Measurements from ENCODE around the gene PTPRZ1. TPM values are rescaled to one million over a fixed set of nuclear protein-coding genes. Genes with fewer than 3 reads are reported as not detected.

The PTPRZ1 gene
- total and polyA plus RNA-seq, 10 of the 15 experiments (the other 5 are each of a cell fraction or from before 2014, with no cell fraction given): 0.05 to 0.21 (median 0.11) TPM; not detected in 7

- no peak for TF ChIP-seq CBX3 (IDR thresholded peaks at IDR 0.05; ENCODE audit: borderline replicate concordance, low read depth)
- no peak for TF ChIP-seq LARP7 (IDR thresholded peaks at IDR 0.05)
- TF ChIP-seq SP1 (IDR thresholded peaks at IDR 0.05; ENCODE audit: low read depth, low read length): no peak
- no peak for TF ChIP-seq RB1 (IDR thresholded peaks at IDR 0.05; ENCODE audit: borderline replicate concordance)
- no peak for TF ChIP-seq IKZF2 (IDR thresholded peaks at IDR 0.05)
- no peak for TF ChIP-seq ESRRA (IDR thresholded peaks at IDR 0.05; ENCODE audit: low read length)
- WGBS (ENCODE audit: insufficient coverage, insufficient replicate concordance, low lambda C conversion rate, missing lambda C conversion rate): 45% methylated on average over 2 of the region's 2 CpGs
- H3K9ac ChIP-seq (ENCODE audit: control insufficient read depth, insufficient read depth, low read length): no peak overlapping the region
- H3K36me3 ChIP-seq (ENCODE audit: control insufficient read depth in 2 of 2, insufficient read depth in 2 of 2, low read length in 1 of 2): no peaks in the 10 kb centered on the region
- H3K4me2 ChIP-seq (ENCODE audit: control insufficient read depth, insufficient read depth): no peak overlapping the region
- no peaks in the 10 kb centered on the region for H3K27me3 ChIP-seq (replicated peaks in 1 of 2; ENCODE audit: control insufficient read depth in 2 of 2, insufficient read depth in 2 of 2, low read length in 1 of 2)
- no peaks in the 10 kb centered on the region for H3K9me3 ChIP-seq (replicated peaks; ENCODE audit: control insufficient read depth, insufficient read depth, low read length)
- no peak for DNase-seq (ENCODE audit: low read depth, low spot score)
- ChIA-PET CTCF (interaction anchor here (1.2 kb wide), 1 partner anchor 10 kb away, joined by 5 read pairs; no protein-coding TSS in a partner anchor), RAD21 (ENCODE audit: unreplicated experiment) (no interaction called here), POLR2A (interaction anchor here (0.6 kb wide), 1 partner anchor 1409 kb away, joined by 4 read pairs; no protein-coding TSS in a partner anchor), SMC1A (ENCODE audit: uncharacterized antibody, unreplicated experiment) (no interaction called here)
- H4K20me1 ChIP-seq (ENCODE audit: control insufficient read depth, insufficient read depth): no peaks in the 10 kb centered on the region
- no peaks in the 10 kb centered on the region for H3K79me2 ChIP-seq (ENCODE audit: control insufficient read depth, insufficient read depth, low read length)
- H3K4me1 ChIP-seq (ENCODE audit: control insufficient read depth, insufficient read depth, low read length): no peaks in the 10 kb centered on the region
- BruUV-seq (replicated peaks): no TSS peak
- no peak overlapping the region for H3K27ac ChIP-seq (ENCODE audit: control insufficient read depth, insufficient read depth)
- H3K4me3 ChIP-seq: no peak overlapping the region
- in situ Hi-C loops (cut with MboI) (no loop called here), intact Hi-C loops (cut with micrococcal nuclease; ENCODE audit: unreplicated experiment) (no loop called here)
- ATAC-seq: no peak
- no peak overlapping the region for H2AFZ ChIP-seq (ENCODE audit: control insufficient read depth, low read depth, low read length)
- FAIRE-seq: no peak
Observed at GRCh38 chr7:122082670-122083069, 209.7 kb downstream of the PTPRZ1 start.

DNA sequence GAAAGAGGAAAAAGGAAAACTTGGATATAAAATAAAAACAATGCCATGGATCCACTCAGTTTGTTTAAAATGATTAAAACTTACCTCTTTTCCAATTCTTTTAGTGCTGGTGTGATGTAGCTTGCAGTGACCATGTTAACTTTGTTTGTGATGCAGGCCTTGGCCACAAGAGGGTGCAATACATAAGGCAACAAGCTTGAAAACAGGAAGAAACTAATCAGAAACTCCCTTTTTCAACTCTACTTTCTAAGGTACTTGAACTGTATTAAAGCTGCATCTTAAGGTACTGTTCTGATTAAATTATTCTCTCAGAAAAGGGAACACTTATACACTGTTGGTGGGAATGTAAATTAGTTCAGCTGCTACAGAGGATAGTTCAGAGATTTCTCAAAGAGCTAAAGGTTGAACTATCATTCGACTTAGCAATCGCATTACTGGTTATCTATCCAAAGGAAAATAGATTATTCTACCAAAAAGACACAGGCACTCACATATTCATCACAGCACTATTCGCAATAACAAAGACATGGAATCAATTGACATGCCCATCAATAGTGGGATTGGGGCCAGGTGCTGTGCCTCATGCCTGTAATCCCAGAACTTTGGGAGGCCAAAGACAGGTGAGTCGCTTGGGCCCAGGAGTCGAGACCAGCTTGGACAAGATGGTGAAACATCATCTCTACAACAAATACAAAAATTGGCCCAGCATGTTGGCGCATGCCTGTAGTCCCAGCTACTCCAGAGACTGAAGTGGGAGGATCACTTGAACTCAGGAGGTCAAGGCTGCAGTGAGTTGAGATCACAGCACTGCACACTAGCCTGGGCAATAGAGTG is 220.2 kb downstream of the PTPRZ1 start:
- no peak overlapping the region for H3K27ac ChIP-seq (ENCODE audit: control insufficient read depth, insufficient read depth)
- RAD21 ChIA-PET (ENCODE audit: unreplicated experiment): interaction anchor here (0.7 to 1.6 kb wide), 8 partner anchors 132 to 488 kb away, joined by 3 to 18 read pairs (median 5); no protein-coding TSS in a partner anchor
- FAIRE-seq (peak; percentile 89), ATAC-seq (peak; percentile 97), DNase-seq (ENCODE audit: low read depth, low spot score) (peak; percentile 37)
- H3K4me3 ChIP-seq: no peak overlapping the region
- no peaks in the 10 kb centered on the region for H3K9me3 ChIP-seq (replicated peaks; ENCODE audit: control insufficient read depth, insufficient read depth, low read length)
- POLR2A ChIA-PET: no interaction called here
- H3K4me1 ChIP-seq (ENCODE audit: control insufficient read depth, insufficient read depth, low read length): no peaks in the 10 kb centered on the region
- TF ChIP-seq RAD21 (IDR thresholded peaks at IDR 0.05; ENCODE audit: insufficient read depth, low read depth, low read length) (peak; percentile 73), SMC3 (IDR thresholded peaks at IDR 0.05; ENCODE audit: borderline replicate concordance, low read length) (peak; percentile 66; the same call in 1 of the 2 replicates), PBX3 (IDR thresholded peaks at IDR 0.05; ENCODE audit: insufficient replicate concordance, low read depth, low read length) (no peak)
- TF ChIP-seq, protein P1, sequence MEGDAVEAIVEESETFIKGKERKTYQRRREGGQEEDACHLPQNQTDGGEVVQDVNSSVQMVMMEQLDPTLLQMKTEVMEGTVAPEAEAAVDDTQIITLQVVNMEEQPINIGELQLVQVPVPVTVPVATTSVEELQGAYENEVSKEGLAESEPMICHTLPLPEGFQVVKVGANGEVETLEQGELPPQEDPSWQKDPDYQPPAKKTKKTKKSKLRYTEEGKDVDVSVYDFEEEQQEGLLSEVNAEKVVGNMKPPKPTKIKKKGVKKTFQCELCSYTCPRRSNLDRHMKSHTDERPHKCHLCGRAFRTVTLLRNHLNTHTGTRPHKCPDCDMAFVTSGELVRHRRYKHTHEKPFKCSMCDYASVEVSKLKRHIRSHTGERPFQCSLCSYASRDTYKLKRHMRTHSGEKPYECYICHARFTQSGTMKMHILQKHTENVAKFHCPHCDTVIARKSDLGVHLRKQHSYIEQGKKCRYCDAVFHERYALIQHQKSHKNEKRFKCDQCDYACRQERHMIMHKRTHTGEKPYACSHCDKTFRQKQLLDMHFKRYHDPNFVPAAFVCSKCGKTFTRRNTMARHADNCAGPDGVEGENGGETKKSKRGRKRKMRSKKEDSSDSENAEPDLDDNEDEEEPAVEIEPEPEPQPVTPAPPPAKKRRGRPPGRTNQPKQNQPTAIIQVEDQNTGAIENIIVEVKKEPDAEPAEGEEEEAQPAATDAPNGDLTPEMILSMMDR (IDR thresholded peaks at IDR 0.05 in 2 of 3, conservative IDR thresholded peaks at IDR 0.05 in 1 of 3; ENCODE audit: control insufficient read depth in 2 of 3, extremely low read depth in 1 of 3, insufficient read depth in 1 of 3, low read depth in 3 of 3, low read length in 3 of 3): peak; percentile 83 to 93 (median 91)
- H3K79me2 ChIP-seq (ENCODE audit: control insufficient read depth, insufficient read depth, low read length): no peaks in the 10 kb centered on the region
- no peaks in the 10 kb centered on the region for H3K36me3 ChIP-seq (ENCODE audit: control insufficient read depth in 2 of 2, insufficient read depth in 2 of 2, low read length in 1 of 2)
- H3K9ac ChIP-seq (ENCODE audit: control insufficient read depth, insufficient read depth, low read length): no peak overlapping the region
- SMC1A ChIA-PET (ENCODE audit: uncharacterized antibody, unreplicated experiment): interaction anchor here (0.5 to 3.2 kb wide), 12 partner anchors 13 to 1061 kb away, joined by 3 to 36 read pairs (median 4); no protein-coding TSS in a partner anchor
- H3K4me2 ChIP-seq (ENCODE audit: control insufficient read depth, insufficient read depth): no peak overlapping the region
- WGBS (ENCODE audit: insufficient coverage, insufficient replicate concordance, low lambda C conversion rate, missing lambda C conversion rate): 77% methylated on average over 6 of the region's 6 CpGs
- intact Hi-C loops (cut with micrococcal nuclease; ENCODE audit: unreplicated experiment): loop anchor here (2.0 to 5.0 kb wide), 2 partner anchors 124 to 438 kb away; no protein-coding TSS in a partner anchor
- H3K27me3 ChIP-seq (replicated peaks in 1 of 2; ENCODE audit: control insufficient read depth in 2 of 2, insufficient read depth in 2 of 2, low read length in 1 of 2): no peaks in the 10 kb centered on the region
- H4K20me1 ChIP-seq (ENCODE audit: control insufficient read depth, insufficient read depth): no peaks in the 10 kb centered on the region
- BruUV-seq (replicated peaks): no TSS peak
- no peak overlapping the region for H2AFZ ChIP-seq (ENCODE audit: control insufficient read depth, low read depth, low read length)
- CTCF ChIA-PET: interaction anchor here (0.6 to 3.8 kb wide), 33 partner anchors 8 to 1274 kb away, joined by 3 to 108 read pairs (median 4); partner anchors contain the start of gene AASS
- in situ Hi-C loops (cut with MboI): loop anchor here (5.0 kb wide), 1 partner anchor 439 kb away; no protein-coding TSS in a partner anchor

All from GM12878 (cell line).